Measurements from ENCODE around the gene MEX3A. TPM values are rescaled to one million over a fixed set of nuclear protein-coding genes. Genes with fewer than 3 reads are reported as not detected.

MEX3A gene
- total and polyA plus RNA-seq, 2 experiments from 2014 or later = 18.5 to 38.1 TPM

DNA sequence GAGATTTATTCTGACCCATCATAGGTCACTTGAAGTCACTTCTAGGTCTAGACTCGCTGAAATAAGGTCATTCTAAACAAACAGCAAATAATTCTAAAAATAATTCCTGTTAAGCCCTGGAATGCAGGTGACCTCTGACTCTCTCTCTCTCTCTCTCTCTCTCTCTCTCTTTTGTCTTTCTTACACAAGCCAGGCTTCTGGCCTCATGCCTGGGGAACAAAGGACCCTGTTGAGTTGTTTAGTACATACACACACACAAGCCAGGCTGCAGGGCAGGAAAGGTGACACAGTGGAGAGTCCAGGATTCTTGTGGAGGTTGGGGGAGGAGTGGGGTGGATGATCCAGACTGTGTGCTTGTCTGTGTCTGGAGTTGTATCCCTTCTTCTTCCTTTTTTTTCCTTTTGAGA, 4.0 kb upstream of the MEX3A start:
- peaks cover 13% of the 10 kb centered on the region for H3K79me2 ChIP-seq (replicated peaks; ENCODE audit: insufficient read depth)
- no peak overlapping the region for H2AFZ ChIP-seq
- no peaks in the 10 kb centered on the region for H3K27me3 ChIP-seq (ENCODE audit: insufficient read depth)
- Mint-ChIP-seq H3K4me1 (peaks cover 51% of the 10 kb centered on the region), H3K4me3 (no peak overlapping the region; the same call in 2 of the 3 replicates), H3K36me3 (ENCODE audit: low read depth) (peaks cover 5% of the 10 kb centered on the region; the same call in 1 of the 3 replicates), H3K27ac (no peak overlapping the region), H3K9me3 (peaks cover under 1% of the 10 kb centered on the region; the same call in 1 of the 3 replicates), H3K27me3 (ENCODE audit: insufficient read depth, low read depth, poor library complexity) (peaks cover 18% of the 10 kb centered on the region)
- peaks cover 30% of the 10 kb centered on the region for H3F3A ChIP-seq (replicated peaks; ENCODE audit: low read depth)
- DNase-seq (ENCODE audit: low spot score) (no peak), ATAC-seq (no peak)
- H3K4me3 ChIP-seq = no peak overlapping the region
- no peak overlapping the region for H3K27ac ChIP-seq (ENCODE audit: low read depth)
- H3K9me2 ChIP-seq (ENCODE audit: insufficient read depth) = no peaks in the 10 kb centered on the region
- H3K4me1 ChIP-seq (ENCODE audit: insufficient read depth) = peaks cover 34% of the 10 kb centered on the region
- peaks cover 9% of the 10 kb centered on the region for H4K20me1 ChIP-seq (replicated peaks; ENCODE audit: insufficient read depth)
- no peaks in the 10 kb centered on the region for H3K36me3 ChIP-seq (ENCODE audit: insufficient read depth)
- peak overlapping the region; percentile 1; the same call in 1 of the 2 replicates for H3K4me2 ChIP-seq
- TF ChIP-seq NANOG (IDR thresholded peaks at IDR 0.05; ENCODE audit: borderline replicate concordance) = no peak
- TF ChIP-seq EZH2 (IDR thresholded peaks at IDR 0.05; ENCODE audit: low read depth, unreplicated experiment) = no peak
- TF ChIP-seq POLR2AphosphoS5 (IDR thresholded peaks at IDR 0.05; ENCODE audit: low read depth) = no peak
- no peak for TF ChIP-seq JUNB (IDR thresholded peaks at IDR 0.05; ENCODE audit: unreplicated experiment)
- TF ChIP-seq, protein P1, sequence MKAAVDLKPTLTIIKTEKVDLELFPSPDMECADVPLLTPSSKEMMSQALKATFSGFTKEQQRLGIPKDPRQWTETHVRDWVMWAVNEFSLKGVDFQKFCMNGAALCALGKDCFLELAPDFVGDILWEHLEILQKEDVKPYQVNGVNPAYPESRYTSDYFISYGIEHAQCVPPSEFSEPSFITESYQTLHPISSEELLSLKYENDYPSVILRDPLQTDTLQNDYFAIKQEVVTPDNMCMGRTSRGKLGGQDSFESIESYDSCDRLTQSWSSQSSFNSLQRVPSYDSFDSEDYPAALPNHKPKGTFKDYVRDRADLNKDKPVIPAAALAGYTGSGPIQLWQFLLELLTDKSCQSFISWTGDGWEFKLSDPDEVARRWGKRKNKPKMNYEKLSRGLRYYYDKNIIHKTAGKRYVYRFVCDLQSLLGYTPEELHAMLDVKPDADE (IDR thresholded peaks at IDR 0.05) = no peak
- TF ChIP-seq ZNF331 (CRISPR knock-in tag; IDR thresholded peaks at IDR 0.05; ENCODE audit: low read depth) = no peak
- no peak for TF ChIP-seq ZNF114 (CRISPR knock-in tag; IDR thresholded peaks at IDR 0.05)
- no peak for TF ChIP-seq STAT1 (IDR thresholded peaks at IDR 0.05; ENCODE audit: unreplicated experiment)
- TF ChIP-seq, protein P2, sequence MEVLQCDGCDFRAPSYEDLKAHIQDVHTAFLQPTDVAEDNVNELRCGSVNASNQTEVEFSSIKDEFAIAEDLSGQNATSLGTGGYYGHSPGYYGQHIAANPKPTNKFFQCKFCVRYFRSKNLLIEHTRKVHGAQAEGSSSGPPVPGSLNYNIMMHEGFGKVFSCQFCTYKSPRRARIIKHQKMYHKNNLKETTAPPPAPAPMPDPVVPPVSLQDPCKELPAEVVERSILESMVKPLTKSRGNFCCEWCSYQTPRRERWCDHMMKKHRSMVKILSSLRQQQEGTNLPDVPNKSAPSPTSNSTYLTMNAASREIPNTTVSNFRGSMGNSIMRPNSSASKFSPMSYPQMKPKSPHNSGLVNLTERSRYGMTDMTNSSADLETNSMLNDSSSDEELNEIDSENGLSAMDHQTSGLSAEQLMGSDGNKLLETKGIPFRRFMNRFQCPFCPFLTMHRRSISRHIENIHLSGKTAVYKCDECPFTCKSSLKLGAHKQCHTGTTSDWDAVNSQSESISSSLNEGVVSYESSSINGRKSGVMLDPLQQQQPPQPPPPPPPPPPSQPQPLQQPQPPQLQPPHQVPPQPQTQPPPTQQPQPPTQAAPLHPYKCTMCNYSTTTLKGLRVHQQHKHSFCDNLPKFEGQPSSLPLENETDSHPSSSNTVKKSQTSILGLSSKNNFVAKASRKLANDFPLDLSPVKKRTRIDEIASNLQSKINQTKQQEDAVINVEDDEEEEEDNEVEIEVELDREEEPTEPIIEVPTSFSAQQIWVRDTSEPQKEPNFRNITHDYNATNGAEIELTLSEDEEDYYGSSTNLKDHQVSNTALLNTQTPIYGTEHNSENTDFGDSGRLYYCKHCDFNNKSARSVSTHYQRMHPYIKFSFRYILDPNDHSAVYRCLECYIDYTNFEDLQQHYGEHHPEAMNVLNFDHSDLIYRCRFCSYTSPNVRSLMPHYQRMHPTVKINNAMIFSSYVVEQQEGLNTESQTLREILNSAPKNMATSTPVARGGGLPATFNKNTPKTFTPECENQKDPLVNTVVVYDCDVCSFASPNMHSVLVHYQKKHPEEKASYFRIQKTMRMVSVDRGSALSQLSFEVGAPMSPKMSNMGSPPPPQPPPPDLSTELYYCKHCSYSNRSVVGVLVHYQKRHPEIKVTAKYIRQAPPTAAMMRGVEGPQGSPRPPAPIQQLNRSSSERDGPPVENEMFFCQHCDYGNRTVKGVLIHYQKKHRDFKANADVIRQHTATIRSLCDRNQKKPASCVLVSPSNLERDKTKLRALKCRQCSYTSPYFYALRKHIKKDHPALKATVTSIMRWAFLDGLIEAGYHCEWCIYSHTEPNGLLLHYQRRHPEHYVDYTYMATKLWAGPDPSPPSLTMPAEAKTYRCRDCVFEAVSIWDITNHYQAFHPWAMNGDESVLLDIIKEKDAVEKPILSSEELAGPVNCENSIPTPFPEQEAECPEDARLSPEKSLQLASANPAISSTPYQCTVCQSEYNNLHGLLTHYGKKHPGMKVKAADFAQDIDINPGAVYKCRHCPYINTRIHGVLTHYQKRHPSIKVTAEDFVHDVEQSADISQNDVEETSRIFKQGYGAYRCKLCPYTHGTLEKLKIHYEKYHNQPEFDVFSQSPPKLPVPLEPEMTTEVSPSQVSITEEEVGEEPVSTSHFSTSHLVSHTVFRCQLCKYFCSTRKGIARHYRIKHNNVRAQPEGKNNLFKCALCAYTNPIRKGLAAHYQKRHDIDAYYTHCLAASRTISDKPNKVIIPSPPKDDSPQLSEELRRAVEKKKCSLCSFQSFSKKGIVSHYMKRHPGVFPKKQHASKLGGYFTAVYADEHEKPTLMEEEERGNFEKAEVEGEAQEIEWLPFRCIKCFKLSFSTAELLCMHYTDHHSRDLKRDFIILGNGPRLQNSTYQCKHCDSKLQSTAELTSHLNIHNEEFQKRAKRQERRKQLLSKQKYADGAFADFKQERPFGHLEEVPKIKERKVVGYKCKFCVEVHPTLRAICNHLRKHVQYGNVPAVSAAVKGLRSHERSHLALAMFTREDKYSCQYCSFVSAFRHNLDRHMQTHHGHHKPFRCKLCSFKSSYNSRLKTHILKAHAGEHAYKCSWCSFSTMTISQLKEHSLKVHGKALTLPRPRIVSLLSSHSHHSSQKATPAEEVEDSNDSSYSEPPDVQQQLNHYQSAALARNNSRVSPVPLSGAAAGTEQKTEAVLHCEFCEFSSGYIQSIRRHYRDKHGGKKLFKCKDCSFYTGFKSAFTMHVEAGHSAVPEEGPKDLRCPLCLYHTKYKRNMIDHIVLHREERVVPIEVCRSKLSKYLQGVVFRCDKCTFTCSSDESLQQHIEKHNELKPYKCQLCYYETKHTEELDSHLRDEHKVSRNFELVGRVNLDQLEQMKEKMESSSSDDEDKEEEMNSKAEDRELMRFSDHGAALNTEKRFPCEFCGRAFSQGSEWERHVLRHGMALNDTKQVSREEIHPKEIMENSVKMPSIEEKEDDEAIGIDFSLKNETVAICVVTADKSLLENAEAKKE (CRISPR knock-in tag; IDR thresholded peaks at IDR 0.05) = no peak
- no peak for TF ChIP-seq EZH2phosphoT487 (IDR thresholded peaks at IDR 0.05; ENCODE audit: unreplicated experiment)
- TF ChIP-seq, protein P3, sequence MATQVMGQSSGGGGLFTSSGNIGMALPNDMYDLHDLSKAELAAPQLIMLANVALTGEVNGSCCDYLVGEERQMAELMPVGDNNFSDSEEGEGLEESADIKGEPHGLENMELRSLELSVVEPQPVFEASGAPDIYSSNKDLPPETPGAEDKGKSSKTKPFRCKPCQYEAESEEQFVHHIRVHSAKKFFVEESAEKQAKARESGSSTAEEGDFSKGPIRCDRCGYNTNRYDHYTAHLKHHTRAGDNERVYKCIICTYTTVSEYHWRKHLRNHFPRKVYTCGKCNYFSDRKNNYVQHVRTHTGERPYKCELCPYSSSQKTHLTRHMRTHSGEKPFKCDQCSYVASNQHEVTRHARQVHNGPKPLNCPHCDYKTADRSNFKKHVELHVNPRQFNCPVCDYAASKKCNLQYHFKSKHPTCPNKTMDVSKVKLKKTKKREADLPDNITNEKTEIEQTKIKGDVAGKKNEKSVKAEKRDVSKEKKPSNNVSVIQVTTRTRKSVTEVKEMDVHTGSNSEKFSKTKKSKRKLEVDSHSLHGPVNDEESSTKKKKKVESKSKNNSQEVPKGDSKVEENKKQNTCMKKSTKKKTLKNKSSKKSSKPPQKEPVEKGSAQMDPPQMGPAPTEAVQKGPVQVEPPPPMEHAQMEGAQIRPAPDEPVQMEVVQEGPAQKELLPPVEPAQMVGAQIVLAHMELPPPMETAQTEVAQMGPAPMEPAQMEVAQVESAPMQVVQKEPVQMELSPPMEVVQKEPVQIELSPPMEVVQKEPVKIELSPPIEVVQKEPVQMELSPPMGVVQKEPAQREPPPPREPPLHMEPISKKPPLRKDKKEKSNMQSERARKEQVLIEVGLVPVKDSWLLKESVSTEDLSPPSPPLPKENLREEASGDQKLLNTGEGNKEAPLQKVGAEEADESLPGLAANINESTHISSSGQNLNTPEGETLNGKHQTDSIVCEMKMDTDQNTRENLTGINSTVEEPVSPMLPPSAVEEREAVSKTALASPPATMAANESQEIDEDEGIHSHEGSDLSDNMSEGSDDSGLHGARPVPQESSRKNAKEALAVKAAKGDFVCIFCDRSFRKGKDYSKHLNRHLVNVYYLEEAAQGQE (IDR thresholded peaks at IDR 0.05; ENCODE audit: unreplicated experiment) = no peak
- TF ChIP-seq, protein P4, sequence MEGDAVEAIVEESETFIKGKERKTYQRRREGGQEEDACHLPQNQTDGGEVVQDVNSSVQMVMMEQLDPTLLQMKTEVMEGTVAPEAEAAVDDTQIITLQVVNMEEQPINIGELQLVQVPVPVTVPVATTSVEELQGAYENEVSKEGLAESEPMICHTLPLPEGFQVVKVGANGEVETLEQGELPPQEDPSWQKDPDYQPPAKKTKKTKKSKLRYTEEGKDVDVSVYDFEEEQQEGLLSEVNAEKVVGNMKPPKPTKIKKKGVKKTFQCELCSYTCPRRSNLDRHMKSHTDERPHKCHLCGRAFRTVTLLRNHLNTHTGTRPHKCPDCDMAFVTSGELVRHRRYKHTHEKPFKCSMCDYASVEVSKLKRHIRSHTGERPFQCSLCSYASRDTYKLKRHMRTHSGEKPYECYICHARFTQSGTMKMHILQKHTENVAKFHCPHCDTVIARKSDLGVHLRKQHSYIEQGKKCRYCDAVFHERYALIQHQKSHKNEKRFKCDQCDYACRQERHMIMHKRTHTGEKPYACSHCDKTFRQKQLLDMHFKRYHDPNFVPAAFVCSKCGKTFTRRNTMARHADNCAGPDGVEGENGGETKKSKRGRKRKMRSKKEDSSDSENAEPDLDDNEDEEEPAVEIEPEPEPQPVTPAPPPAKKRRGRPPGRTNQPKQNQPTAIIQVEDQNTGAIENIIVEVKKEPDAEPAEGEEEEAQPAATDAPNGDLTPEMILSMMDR (conservative IDR thresholded peaks at IDR 0.05; ENCODE audit: low read depth in 2 of 2) = no peak
- no peak for TF ChIP-seq CREB1 (CRISPR knock-in tag; IDR thresholded peaks at IDR 0.05; ENCODE audit: low read depth)
